KOPT-K1 (cell line): ENCODE results near the gene FLRT2.

Source experiments
- H3K27ac ChIP-seq: fragments of 200-600 bp; sonication (generic); 2 replicates; pipeline ENCODE4 v1.5.1; 2016; ENCODE audit warnings: antibody characterized with exemption, mild to moderate bottlenecking, low read depth, low read length; ENCODE audit not compliant: poor library complexity, severe bottlenecking
- H3K36me3 ChIP-seq: fragments of 200-600 bp; sonication (generic); 2 replicates; pipeline ENCODE4 v1.5.1; 2017; ENCODE audit warnings: antibody characterized with exemption, mild to moderate bottlenecking, low read length, moderate library complexity; ENCODE audit not compliant: insufficient read depth
- H3K9me3 ChIP-seq: fragments of 200-600 bp; sonication (generic); 2 replicates; pipeline ENCODE4 v1.5.1; 2017; ENCODE audit warnings: antibody characterized with exemption, low read length, mild to moderate bottlenecking; ENCODE audit not compliant: insufficient read depth, poor library complexity, severe bottlenecking

Gene FLRT2

GRCh38 chr14:85617791-85618190, 87.8 kb downstream of the FLRT2 start:
- H3K27ac ChIP-seq, result no peak overlapping the region
- no peaks in the 10 kb centered on the region for H3K36me3 ChIP-seq
- H3K9me3 ChIP-seq, result peaks cover 6% of the 10 kb centered on the region

GRCh38 chr14:85618390-85618789, 88.4 kb downstream of the FLRT2 start:
- Histone ChIP-seq H3K27ac (no peak overlapping the region), H3K36me3 (no peaks in the 10 kb centered on the region), H3K9me3 (peaks cover 10% of the 10 kb centered on the region)

GRCh38 chr14:85618978-85619377, 89.0 kb downstream of the FLRT2 start:
- Histone ChIP-seq H3K9me3 (peaks cover 10% of the 10 kb centered on the region), H3K27ac (no peak overlapping the region), H3K36me3 (no peaks in the 10 kb centered on the region)

DNA sequence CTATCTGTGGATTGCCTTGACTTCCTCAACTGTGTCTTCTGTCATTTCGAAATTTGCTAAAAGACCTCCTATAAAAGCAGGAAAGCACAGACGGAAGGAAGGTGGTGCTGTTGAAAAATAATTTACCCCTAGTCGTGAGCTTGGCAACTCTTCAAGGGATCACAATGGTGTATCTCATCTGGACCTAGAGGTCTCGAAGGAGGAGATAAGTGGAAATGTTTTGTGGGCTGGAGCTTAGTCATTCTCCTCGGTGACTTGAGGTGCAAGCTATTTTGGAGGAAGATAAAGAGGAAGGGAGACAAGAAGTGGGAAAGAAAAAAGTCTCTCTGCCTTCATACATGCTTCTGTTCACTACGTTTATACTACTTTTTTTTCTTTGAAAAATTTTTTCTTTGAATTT, 89.9 kb downstream of the FLRT2 start:
- Histone ChIP-seq H3K9me3 (peaks cover 10% of the 10 kb centered on the region), H3K36me3 (no peaks in the 10 kb centered on the region), H3K27ac (no peak overlapping the region)

GRCh38 chr14:85620947-85621346, 91.0 kb downstream of the FLRT2 start:
- peaks cover 10% of the 10 kb centered on the region for H3K9me3 ChIP-seq
- H3K36me3 ChIP-seq, result no peaks in the 10 kb centered on the region
- H3K27ac ChIP-seq, result no peak overlapping the region

- no peak overlapping the region for H3K27ac ChIP-seq
- H3K9me3 ChIP-seq, result peaks cover 10% of the 10 kb centered on the region
- no peaks in the 10 kb centered on the region for H3K36me3 ChIP-seq
Observed at GRCh38 chr14:85622106-85622505, 92.2 kb downstream of the FLRT2 start.

- Histone ChIP-seq H3K9me3 (peaks cover 10% of the 10 kb centered on the region), H3K36me3 (no peaks in the 10 kb centered on the region), H3K27ac (no peak overlapping the region)
Observed at GRCh38 chr14:85622986-85623685, 93.2 kb downstream of the FLRT2 start.

DNA sequence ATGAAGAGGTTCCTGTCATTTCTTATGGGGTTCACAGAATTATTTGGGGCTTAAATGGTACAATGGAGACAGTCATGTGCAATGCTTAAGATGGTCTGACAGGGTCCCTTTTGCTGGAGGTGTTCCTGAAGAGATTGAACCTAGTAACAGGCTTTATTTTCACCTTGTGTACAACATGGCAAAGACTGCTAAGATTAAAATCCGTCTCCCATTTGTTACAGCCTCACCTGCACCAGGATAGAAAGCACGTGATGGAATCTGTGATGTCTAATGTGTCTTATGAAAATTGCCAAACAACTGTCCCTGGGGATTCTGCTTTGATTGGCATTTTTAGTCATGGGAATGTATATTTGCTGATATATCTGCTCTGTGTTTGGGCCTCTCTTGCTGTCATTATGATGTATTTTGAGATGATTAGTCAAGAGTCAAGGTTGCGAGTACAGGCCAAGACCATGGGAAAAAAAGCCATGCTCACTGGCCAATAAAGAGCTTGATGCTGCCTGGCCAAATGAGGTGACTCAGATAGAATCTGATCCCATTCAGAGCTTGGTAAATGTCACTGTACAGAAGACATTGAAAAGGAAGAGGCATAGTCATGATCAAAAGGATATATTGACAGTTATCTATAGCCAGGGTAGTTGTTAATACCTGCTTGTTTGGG, 96.1 kb downstream of the FLRT2 start:
- H3K36me3 ChIP-seq, result no peaks in the 10 kb centered on the region
- peaks cover 10% of the 10 kb centered on the region for H3K9me3 ChIP-seq
- H3K27ac ChIP-seq, result no peak overlapping the region

- H3K36me3 ChIP-seq, result no peaks in the 10 kb centered on the region
- H3K27ac ChIP-seq, result no peak overlapping the region
- no peaks in the 10 kb centered on the region for H3K9me3 ChIP-seq
Observed at GRCh38 chr14:85634205-85634604, 104.3 kb downstream of the FLRT2 start.

DNA sequence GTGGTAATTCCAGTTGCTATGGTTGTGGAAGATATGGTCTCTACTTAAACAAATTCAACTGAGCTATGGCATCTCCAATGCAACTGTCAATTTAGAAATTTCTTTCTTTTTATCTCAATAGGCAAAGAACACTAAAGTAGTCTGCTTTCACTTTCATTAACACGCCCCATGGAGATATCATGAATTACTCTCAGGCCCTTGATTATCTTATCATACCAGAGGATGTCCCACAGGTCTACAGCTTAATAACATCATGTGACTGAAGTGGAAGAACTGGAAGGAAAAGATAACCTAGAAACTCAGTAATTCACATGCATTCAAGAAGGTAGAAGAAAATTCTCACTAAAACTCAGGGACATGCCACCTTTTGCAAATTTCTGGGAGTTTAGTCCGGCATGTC, 114.3 kb downstream of the FLRT2 start:
- Histone ChIP-seq H3K36me3 (no peaks in the 10 kb centered on the region), H3K27ac (no peak overlapping the region), H3K9me3 (no peaks in the 10 kb centered on the region)

- Histone ChIP-seq H3K9me3 (no peaks in the 10 kb centered on the region), H3K36me3 (no peaks in the 10 kb centered on the region), H3K27ac (no peak overlapping the region)
Observed at GRCh38 chr14:85653029-85653428, 123.1 kb downstream of the FLRT2 start.

- Histone ChIP-seq H3K36me3 (no peaks in the 10 kb centered on the region), H3K9me3 (no peaks in the 10 kb centered on the region), H3K27ac (no peak overlapping the region)
Observed at GRCh38 chr14:85660243-85660922, 130.4 kb downstream of the FLRT2 start.

DNA sequence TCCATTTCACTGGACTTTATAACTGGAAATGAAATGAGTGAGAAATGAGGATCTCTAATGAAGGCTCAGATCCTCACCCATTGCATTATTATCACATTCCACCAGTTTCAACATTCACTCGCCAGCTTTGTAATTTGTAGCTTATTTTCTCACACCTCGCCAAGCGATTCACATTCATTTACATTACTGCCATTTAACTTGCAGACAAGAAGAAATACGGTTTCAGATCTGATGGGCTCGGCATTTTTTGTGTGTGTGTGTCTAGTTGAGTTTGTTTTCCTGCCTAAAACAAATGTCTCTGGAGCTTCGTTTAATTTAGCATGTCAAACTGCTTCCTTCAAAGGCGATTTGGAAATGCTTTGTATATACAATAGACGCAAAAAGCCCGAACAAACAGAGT, 132.2 kb downstream of the FLRT2 start:
- H3K9me3 ChIP-seq, result no peaks in the 10 kb centered on the region
- H3K36me3 ChIP-seq, result no peaks in the 10 kb centered on the region
- no peak overlapping the region for H3K27ac ChIP-seq

- no peaks in the 10 kb centered on the region for H3K9me3 ChIP-seq
Observed at GRCh38 chr14:85663256-85663655, 133.3 kb downstream of the FLRT2 start.

DNA sequence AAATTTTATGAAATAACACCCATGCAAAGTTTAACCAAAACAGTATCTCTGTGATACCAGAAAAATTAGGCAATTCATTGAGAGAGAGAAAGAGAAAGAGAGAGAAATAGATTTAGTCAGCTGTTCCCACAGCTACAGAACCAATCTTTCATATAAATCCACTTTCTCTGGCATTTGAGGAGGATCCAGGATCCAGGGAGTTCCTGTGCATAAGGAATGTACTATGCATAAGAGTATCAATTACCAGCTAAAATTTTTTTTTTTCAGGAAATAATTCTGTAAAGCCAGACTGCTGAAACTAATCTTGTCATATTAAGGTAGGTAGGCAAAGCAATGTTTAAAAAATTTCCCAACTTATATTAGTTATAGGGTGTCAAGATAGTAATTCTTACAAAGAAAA, 133.7 kb downstream of the FLRT2 start:
- Histone ChIP-seq H3K9me3 (no peaks in the 10 kb centered on the region), H3K36me3 (no peaks in the 10 kb centered on the region), H3K27ac (no peak overlapping the region)

More at GRCh38 chr14:85663256-85663655, 133.3 kb downstream of the FLRT2 start:
- no peaks in the 10 kb centered on the region for H3K36me3 ChIP-seq
- H3K27ac ChIP-seq, result no peak overlapping the region
